ENCODE results near the gene KDM1B. TPM values are rescaled to one million over a fixed set of nuclear protein-coding genes. Genes with fewer than 3 reads are reported as not detected.
A peak's percentile ranks its signal among the peaks of the same experiment; 100 is the strongest.

The KDM1B gene
- total RNA-seq, 6 donors from 2014 or later = 13.0 to 29.0 (median 22.0) TPM

GRCh38 chr6:18264219-18264922 lies 109.1 kb downstream of the KDM1B start, which contains the start of gene DEK:
TSS of gene DEK (minus strand) at chr6:18264530. CDS start at chr6:18263987, 543 bp downstream.
- Histone ChIP-seq H3K36me3 (peaks cover 0 to 3% (median 0%) of the 10 kb centered on the region in 4 donors), H3K9me3 (peaks cover 0 to 3% (median 0%) of the 10 kb centered on the region in 4 donors), H3K4me3 (peak within 1 kb of the TSS; percentile 82 to 94 (median 92)), H3K27ac (peak within 1 kb of the TSS; percentile 97 to 99 (median 99)), H3K27me3 (no peaks in the 10 kb centered on the region), H3K4me1 (peaks cover 30 to 40% (median 33%) of the 10 kb centered on the region in 4 donors)
- 0% methylated on average over 35 of the region's 113 CpGs for WGBS, 2 donors
- DNase-seq (peak; percentile 85 to 96), ATAC-seq (ENCODE audit: low FRiP score in 2 of 2) (peak; percentile 71 to 92)
- TF ChIP-seq, protein P1, sequence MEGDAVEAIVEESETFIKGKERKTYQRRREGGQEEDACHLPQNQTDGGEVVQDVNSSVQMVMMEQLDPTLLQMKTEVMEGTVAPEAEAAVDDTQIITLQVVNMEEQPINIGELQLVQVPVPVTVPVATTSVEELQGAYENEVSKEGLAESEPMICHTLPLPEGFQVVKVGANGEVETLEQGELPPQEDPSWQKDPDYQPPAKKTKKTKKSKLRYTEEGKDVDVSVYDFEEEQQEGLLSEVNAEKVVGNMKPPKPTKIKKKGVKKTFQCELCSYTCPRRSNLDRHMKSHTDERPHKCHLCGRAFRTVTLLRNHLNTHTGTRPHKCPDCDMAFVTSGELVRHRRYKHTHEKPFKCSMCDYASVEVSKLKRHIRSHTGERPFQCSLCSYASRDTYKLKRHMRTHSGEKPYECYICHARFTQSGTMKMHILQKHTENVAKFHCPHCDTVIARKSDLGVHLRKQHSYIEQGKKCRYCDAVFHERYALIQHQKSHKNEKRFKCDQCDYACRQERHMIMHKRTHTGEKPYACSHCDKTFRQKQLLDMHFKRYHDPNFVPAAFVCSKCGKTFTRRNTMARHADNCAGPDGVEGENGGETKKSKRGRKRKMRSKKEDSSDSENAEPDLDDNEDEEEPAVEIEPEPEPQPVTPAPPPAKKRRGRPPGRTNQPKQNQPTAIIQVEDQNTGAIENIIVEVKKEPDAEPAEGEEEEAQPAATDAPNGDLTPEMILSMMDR (IDR thresholded peaks at IDR 0.05) = peak; percentile 51 to 81 (median 64)
- TF ChIP-seq POLR2AphosphoS5 (IDR thresholded peaks at IDR 0.05) (peak; percentile 2 to 42), EP300 (IDR thresholded peaks at IDR 0.05) (peak in 1 of 4 donors; percentile 5), POLR2A (IDR thresholded peaks at IDR 0.05) (peak in 2 of 4 donors; percentile 73 to 75)

DNA sequence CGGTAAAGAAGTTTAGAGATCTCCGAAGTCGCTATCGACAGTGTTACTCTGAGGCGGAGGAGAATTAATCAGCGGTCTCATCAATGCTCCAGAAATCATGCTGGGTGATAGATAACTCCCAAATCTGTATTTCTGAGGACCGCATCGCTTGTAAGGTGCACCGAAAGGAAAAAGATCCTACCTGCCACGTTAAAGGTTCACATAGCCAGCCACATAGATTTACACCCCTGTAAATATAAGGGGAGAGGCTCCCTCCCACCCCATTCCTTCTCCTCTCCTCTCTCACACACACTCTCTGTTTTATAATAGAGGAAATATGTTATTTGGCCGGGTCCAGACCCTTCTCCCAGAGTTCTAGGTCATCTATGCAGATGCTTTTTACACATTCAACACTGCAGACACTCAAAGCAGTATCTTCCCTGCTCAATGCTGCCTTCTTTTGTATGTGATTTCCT lies 109.7 kb downstream of the KDM1B start:
- H3K9me3 ChIP-seq = peaks cover 0 to 3% (median 0%) of the 10 kb centered on the region in 4 donors
- WGBS, 2 donors = 5 to 7% methylated on average over 11 of the region's 11 CpGs
- ATAC-seq (ENCODE audit: low FRiP score in 2 of 2) (no peak), DNase-seq (no peak)
- TF ChIP-seq EP300 (IDR thresholded peaks at IDR 0.05) (no peak), POLR2A (IDR thresholded peaks at IDR 0.05) (no peak), POLR2AphosphoS5 (IDR thresholded peaks at IDR 0.05) (no peak)
- TF ChIP-seq, protein P1 (IDR thresholded peaks at IDR 0.05) = no peak
- peak overlapping the region; percentile 82 to 94 (median 92) for H3K4me3 ChIP-seq
- no peaks in the 10 kb centered on the region for H3K27me3 ChIP-seq
- peak overlapping the region; percentile 97 to 99 (median 99) for H3K27ac ChIP-seq
- H3K36me3 ChIP-seq = peaks cover 0 to 3% (median 0%) of the 10 kb centered on the region in 4 donors
- peaks cover 25 to 35% (median 32%) of the 10 kb centered on the region in 4 donors for H3K4me1 ChIP-seq

- H3K4me3 ChIP-seq = no peak overlapping the region
- ATAC-seq (ENCODE audit: low FRiP score in 2 of 2) (no peak), DNase-seq (peak in 1 of 2 donors; percentile 63)
- no peak overlapping the region for H3K27ac ChIP-seq
- TF ChIP-seq POLR2AphosphoS5 (IDR thresholded peaks at IDR 0.05) (no peak), POLR2A (IDR thresholded peaks at IDR 0.05) (no peak), EP300 (IDR thresholded peaks at IDR 0.05) (no peak)
- TF ChIP-seq, protein P1 (IDR thresholded peaks at IDR 0.05) = no peak
- 100% methylated on average over 10 to 14 of the region's 14 CpGs for WGBS, 2 donors
- no peaks in the 10 kb centered on the region for H3K27me3 ChIP-seq
- peaks cover 0 to 3% (median 0%) of the 10 kb centered on the region in 4 donors for H3K36me3 ChIP-seq
- H3K9me3 ChIP-seq = peaks cover 0 to 3% (median 0%) of the 10 kb centered on the region in 4 donors
- peaks cover 17 to 29% (median 23%) of the 10 kb centered on the region in 4 donors for H3K4me1 ChIP-seq
These were observed 110.7 kb downstream of the KDM1B start for GRCh38 chr6:18265787-18266522.

DNA sequence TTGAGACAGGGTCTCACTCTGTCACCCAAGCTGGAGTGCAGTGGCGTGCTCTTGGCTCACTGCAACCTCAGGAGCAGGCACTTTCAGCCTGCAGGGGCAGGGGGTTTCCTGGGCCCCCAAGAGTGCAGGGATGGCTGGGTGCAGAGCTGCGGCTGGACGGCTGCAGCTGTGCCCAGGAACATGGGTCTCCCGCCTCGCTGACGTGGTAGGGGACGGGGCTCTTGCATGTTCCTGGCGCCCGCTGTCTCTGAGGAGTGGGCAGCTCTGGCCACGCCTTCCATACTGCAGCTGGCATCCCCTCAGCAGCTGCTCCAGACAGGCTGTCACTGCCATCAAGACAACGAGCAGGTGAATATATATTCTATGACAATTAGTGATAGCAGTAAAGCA lies 111.3 kb downstream of the KDM1B start:
- ATAC-seq (ENCODE audit: low FRiP score in 2 of 2) (no peak), DNase-seq (peak in 1 of 2 donors; percentile 56)
- Histone ChIP-seq H3K9me3 (peaks cover 0 to 3% (median 0%) of the 10 kb centered on the region in 4 donors), H3K36me3 (peaks cover 0 to 3% (median 0%) of the 10 kb centered on the region in 4 donors), H3K27me3 (no peaks in the 10 kb centered on the region), H3K27ac (no peak overlapping the region), H3K4me3 (no peak overlapping the region), H3K4me1 (peaks cover 12 to 23% (median 18%) of the 10 kb centered on the region in 4 donors)
- WGBS, 2 donors = 86 to 100% methylated on average over 9 to 11 of the region's 11 CpGs
- TF ChIP-seq, protein P1 (IDR thresholded peaks at IDR 0.05) = no peak
- TF ChIP-seq POLR2A (IDR thresholded peaks at IDR 0.05) = no peak

Data from upper lobe of left lung (tissue), 6 donors.